ENCODE data around the gene LRRC1.

The LRRC1 gene

GRCh38 chr6:53829698-53830221 lies 35.0 kb downstream of the LRRC1 start:
- TF ChIP-seq SIN3A (IDR thresholded peaks at IDR 0.05; ENCODE audit: borderline replicate concordance, insufficient read depth, low read length): no peak
- no peak for TF ChIP-seq FOXP2 (optimal IDR thresholded peaks at IDR 0.05; ENCODE audit: borderline replicate concordance, extremely low read depth, extremely low read length, insufficient read depth)
- no peak for TF ChIP-seq TAF1 (IDR thresholded peaks at IDR 0.05; ENCODE audit: borderline replicate concordance, insufficient read depth, low read length)
- no peak for TF ChIP-seq REST (IDR thresholded peaks at IDR 0.05; ENCODE audit: insufficient read depth in 1 of 2, low read depth in 2 of 2, low read length in 2 of 2)
- no peak for TF ChIP-seq POLR2AphosphoS5 (IDR thresholded peaks at IDR 0.05; ENCODE audit: low read depth, low read length)

- TF ChIP-seq REST (IDR thresholded peaks at IDR 0.05; ENCODE audit: insufficient read depth in 1 of 2, low read depth in 2 of 2, low read length in 2 of 2) (no peak), POLR2AphosphoS5 (IDR thresholded peaks at IDR 0.05; ENCODE audit: low read depth, low read length) (no peak), TAF1 (IDR thresholded peaks at IDR 0.05; ENCODE audit: borderline replicate concordance, insufficient read depth, low read length) (no peak), FOXP2 (optimal IDR thresholded peaks at IDR 0.05; ENCODE audit: borderline replicate concordance, extremely low read depth, extremely low read length, insufficient read depth) (no peak), SIN3A (IDR thresholded peaks at IDR 0.05; ENCODE audit: borderline replicate concordance, insufficient read depth, low read length) (no peak)
Observed at GRCh38 chr6:53830366-53830765, 35.6 kb downstream of the LRRC1 start.

GRCh38 chr6:53831081-53831869 lies 36.5 kb downstream of the LRRC1 start:
- no peak for TF ChIP-seq FOXP2 (optimal IDR thresholded peaks at IDR 0.05; ENCODE audit: borderline replicate concordance, extremely low read depth, extremely low read length, insufficient read depth)

- TF ChIP-seq POLR2AphosphoS5 (IDR thresholded peaks at IDR 0.05; ENCODE audit: low read depth, low read length) (no peak), FOXP2 (optimal IDR thresholded peaks at IDR 0.05; ENCODE audit: borderline replicate concordance, extremely low read depth, extremely low read length, insufficient read depth) (no peak), REST (IDR thresholded peaks at IDR 0.05; ENCODE audit: insufficient read depth in 1 of 2, low read depth in 2 of 2, low read length in 2 of 2) (no peak), SIN3A (IDR thresholded peaks at IDR 0.05; ENCODE audit: borderline replicate concordance, insufficient read depth, low read length) (no peak), TAF1 (IDR thresholded peaks at IDR 0.05; ENCODE audit: borderline replicate concordance, insufficient read depth, low read length) (no peak)
Observed at GRCh38 chr6:53831936-53832660, 37.3 kb downstream of the LRRC1 start.

GRCh38 chr6:53833155-53833554 lies 38.4 kb downstream of the LRRC1 start:
- TF ChIP-seq TAF1 (IDR thresholded peaks at IDR 0.05; ENCODE audit: borderline replicate concordance, insufficient read depth, low read length) (no peak), SIN3A (IDR thresholded peaks at IDR 0.05; ENCODE audit: borderline replicate concordance, insufficient read depth, low read length) (no peak), REST (IDR thresholded peaks at IDR 0.05; ENCODE audit: insufficient read depth in 1 of 2, low read depth in 2 of 2, low read length in 2 of 2) (no peak), FOXP2 (optimal IDR thresholded peaks at IDR 0.05; ENCODE audit: borderline replicate concordance, extremely low read depth, extremely low read length, insufficient read depth) (no peak), POLR2AphosphoS5 (IDR thresholded peaks at IDR 0.05; ENCODE audit: low read depth, low read length) (no peak)
